GM12891 (cell line): Measurements from ENCODE around the gene SDC4.

ENCODE experiments used
- POLR2A ChIP-seq: IDR thresholded peaks from 2 replicates; pipeline ENCODE4 v1.6.1; 2011; ENCODE audit warnings: low read depth, low read length, control low read depth
- POLR2AphosphoS5 ChIP-seq: IDR thresholded peaks from 2 replicates; pipeline ENCODE4 v1.6.1; 2011; ENCODE audit warnings: low read depth, low read length, control low read depth
- TAF1 ChIP-seq: IDR thresholded peaks from 2 replicates; pipeline ENCODE4 v1.6.1; 2011; ENCODE audit warnings: low read depth, low read length, control low read depth

- no peak for TF ChIP-seq POLR2A
- TF ChIP-seq POLR2AphosphoS5: no peak
- TF ChIP-seq TAF1: no peak
Measured at GRCh38 chr20:45303586-45304463, 44.4 kb downstream of the SDC4 start.
